HG02763 (cell line): ENCODE results near the gene NACAD.

ENCODE experiments used
- ATAC-seq: cut with Tn5 transposase; IDR thresholded peaks from one replicate; pipeline ENCODE4 v1.9.1; 2021; ENCODE audit warnings: mild to moderate bottlenecking, moderate library complexity; ENCODE audit not compliant: unreplicated experiment

NACAD gene

GRCh38 chr7:45088821-45089340, at the start of gene NACAD:
NACAD (minus strand) TSS chr7:45088969; CDS start chr7:45088894, 75 bp downstream.
- ATAC-seq = no peak

GRCh38 chr7:45136106-45137060, 47.6 kb upstream of the NACAD start:
- no peak for ATAC-seq

- no peak for ATAC-seq
Measured at GRCh38 chr7:45133877-45134276, 45.1 kb upstream of the NACAD start.

- ATAC-seq = no peak
Measured at GRCh38 chr7:45133352-45133751, 44.6 kb upstream of the NACAD start.

- no peak for ATAC-seq
Measured at GRCh38 chr7:45132708-45133320, 44.0 kb upstream of the NACAD start.

DNA sequence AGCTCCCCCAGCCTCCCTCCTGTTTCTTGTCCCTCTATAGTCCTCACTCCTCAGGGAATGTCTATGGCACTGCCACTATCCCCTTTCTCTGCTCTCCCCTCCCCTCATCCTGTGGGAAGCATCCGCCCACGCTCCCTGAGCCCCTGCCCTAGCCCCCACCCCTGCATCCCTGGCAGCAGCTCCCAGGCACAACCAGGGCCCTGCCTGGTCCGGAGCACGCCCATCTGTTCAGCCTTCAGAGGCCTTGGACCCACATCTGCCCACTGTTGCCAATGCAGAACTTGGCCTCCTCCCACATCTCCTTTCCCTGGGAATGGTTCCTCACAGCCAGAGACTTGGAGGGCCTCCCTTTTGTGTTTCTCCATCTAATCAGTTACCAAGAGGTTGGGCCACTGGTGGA, 43.1 kb upstream of the NACAD start:
- ATAC-seq = no peak

GRCh38 chr7:45130910-45131309, 42.1 kb upstream of the NACAD start:
- no peak for ATAC-seq

GRCh38 chr7:45129906-45130305, 41.1 kb upstream of the NACAD start:
- no peak for ATAC-seq

- ATAC-seq = no peak
Measured at GRCh38 chr7:45129181-45129800, 40.5 kb upstream of the NACAD start.

- no peak for ATAC-seq
Measured at GRCh38 chr7:45126920-45127319, 38.2 kb upstream of the NACAD start.

GRCh38 chr7:45126201-45126600, 37.4 kb upstream of the NACAD start:
- no peak for ATAC-seq

- ATAC-seq = no peak
Measured at GRCh38 chr7:45125193-45125904, 36.6 kb upstream of the NACAD start.

GRCh38 chr7:45123913-45124710, 35.3 kb upstream of the NACAD start:
- ATAC-seq = no peak

DNA sequence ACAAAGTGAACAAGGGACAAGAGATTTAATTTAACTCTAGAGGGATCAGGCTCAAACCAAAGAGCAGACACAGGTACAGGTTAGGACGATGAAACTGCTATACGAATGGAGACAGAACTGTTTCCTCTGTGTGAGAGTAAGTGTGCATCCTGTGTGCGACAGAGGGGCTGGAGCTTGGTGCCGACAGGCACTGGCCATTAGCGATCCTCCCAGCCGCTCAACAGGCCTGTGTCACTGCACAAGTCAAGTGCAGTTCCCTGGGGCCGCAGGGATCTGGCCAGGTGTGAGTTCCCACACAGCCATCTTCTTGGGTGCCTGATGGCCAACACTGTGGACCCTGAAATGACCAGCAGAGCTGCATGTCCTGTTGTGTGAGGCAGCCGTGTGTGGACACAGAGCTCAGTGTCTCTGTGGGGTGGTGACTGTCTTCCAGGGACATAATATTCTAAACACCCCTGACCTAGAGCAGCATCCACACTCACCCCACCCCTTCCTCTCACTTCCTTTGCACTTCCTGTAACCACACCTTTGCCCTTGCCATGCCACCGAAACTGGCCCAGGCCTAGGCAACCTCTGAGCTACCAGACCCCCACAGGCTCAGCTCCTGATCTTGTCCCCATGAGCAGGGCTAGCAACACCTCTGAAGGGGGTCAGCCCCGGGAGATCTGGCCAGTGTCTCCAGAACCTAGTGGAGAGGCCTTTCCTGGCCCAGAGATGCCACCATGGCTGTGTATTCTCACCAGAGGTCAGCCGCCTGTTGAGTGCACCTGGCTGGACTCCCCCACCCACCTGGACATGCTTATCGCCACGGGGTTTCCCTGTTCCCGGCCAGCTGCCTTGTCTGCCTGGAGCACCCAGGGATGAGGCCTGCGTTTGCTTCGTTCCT, 34.4 kb upstream of the NACAD start:
- no peak for ATAC-seq

DNA sequence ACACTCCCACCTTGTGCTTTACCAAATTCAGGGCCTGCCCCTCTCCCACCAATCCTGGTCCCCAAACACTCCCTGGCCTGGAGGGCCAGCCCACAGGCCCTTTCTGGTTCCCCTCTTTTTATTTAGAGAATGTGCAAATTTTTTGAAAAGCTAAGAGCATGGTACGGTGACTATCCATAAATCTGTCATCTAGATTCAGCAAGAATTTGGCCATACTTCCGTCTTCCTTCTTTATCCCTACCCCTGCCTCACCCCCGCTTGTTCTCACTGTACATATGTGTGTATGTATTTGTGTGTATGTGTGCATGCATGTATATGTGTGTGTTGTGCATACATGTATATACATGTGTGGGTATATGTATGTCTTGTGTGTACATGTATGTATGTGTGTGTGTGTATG, 30.8 kb upstream of the NACAD start:
- no peak for ATAC-seq

GRCh38 chr7:45118889-45119331, 30.1 kb upstream of the NACAD start:
- no peak for ATAC-seq

GRCh38 chr7:45118292-45118691, 29.5 kb upstream of the NACAD start:
- ATAC-seq = no peak

DNA sequence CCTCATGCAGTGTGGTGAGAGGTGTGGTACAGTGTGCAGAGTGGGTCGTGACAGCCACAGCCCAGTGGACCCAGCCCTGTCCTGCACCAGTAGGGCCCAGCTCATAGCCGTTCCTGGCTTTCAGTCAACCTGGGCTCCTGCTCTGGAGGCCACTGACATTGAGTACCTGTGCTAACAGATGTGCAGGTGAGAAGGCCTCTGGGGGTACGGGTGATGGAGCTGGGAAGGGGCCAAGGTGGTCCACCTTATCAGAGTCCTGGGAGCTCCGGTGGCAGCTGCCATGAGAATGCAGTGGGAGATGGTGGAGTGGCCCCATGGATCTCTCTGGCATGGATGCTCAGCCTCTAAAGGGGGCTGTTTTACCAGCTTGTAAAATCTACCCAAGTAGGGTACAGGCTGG, 28.8 kb upstream of the NACAD start:
- no peak for ATAC-seq

DNA sequence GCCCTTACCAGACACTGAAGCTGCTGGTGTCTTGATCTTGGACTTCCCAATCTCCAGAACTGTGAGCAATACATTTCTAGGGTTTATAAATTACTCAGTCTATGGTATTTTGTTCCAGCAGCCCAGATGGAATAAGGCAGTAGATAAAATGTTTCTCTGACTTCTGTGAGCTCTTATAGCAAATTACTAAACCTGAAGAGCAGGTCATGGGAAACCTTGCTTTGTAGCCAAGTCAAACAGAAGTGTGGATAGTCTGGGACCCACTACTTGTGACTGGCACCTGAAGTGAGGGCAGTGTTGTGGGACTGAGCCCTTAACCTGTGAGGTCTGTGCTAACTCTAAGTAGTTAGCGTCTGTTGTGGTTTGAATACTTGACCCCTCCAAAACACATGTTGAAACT, 27.3 kb upstream of the NACAD start:
- ATAC-seq = no peak
